H1 (cell line): ENCODE results near the gene SYT2. TPM values are rescaled to one million over a fixed set of nuclear protein-coding genes. Genes with fewer than 3 reads are reported as not detected.

Experiments
- CTCF ChIA-PET: fragments of 300-600 bp; sonication (Branson Sonifier 250); formaldehyde crosslinking; loops from one replicate; lab custom pipeline; 2021; ENCODE audit not compliant: partially characterized antibody; lab: Charles Lee
- POLR2A ChIA-PET: fragments of 300-600 bp; sonication (Branson Sonifier 250); formaldehyde crosslinking; loops from one replicate; lab custom pipeline; 2021; ENCODE audit warnings: inconsistent platforms; ENCODE audit not compliant: partially characterized antibody; lab: Charles Lee
- DNase-seq, 2 experiments: peaks; one replicate each; pipeline versions ENCODE4 v3.0.0 to v3.0.0-alpha.2; 2010 to 2022; ENCODE audit warnings: low spot score in 2 of 2, low read depth in 1 of 2, mixed read lengths in 1 of 2
- FAIRE-seq: peaks from 2 replicates; lab custom pipeline; 2011; peaks lifted over from hg19 to GRCh38; lab: Jason Lieb, UNC
- H2AFZ ChIP-seq: 2 replicates; pipeline ENCODE4 v1.8.1; 2012; ENCODE audit warnings: low read length, inconsistent platforms
- H2AK5ac ChIP-seq: 2 replicates; pipeline ENCODE4 v1.6.1; 2013; ENCODE audit warnings: low read depth, low read length
- H2BK120ac ChIP-seq: replicated peaks from 2 replicates; pipeline ENCODE3; 2013; ENCODE audit warnings: low read depth, low read length, inconsistent platforms
- H2BK12ac ChIP-seq: 2 replicates; pipeline ENCODE4 v1.6.1; 2013; ENCODE audit warnings: low read depth, low read length
- H2BK15ac ChIP-seq: 2 replicates; pipeline ENCODE4 v1.6.1; 2013; ENCODE audit warnings: low read length
- H2BK20ac ChIP-seq: 2 replicates; pipeline ENCODE4 v1.6.1; 2013; ENCODE audit warnings: low read length
- H2BK5ac ChIP-seq: 2 replicates; pipeline ENCODE4 v1.6.1; 2013; ENCODE audit warnings: low read depth, low read length
- H3K14ac ChIP-seq: 2 replicates; pipeline ENCODE4 v1.6.1; 2013; ENCODE audit warnings: inconsistent platforms; ENCODE audit not compliant: insufficient read length
- H3K18ac ChIP-seq: 2 replicates; pipeline ENCODE4 v1.6.1; 2013; ENCODE audit warnings: low read length; ENCODE audit errors: extremely low read depth
- H3K23ac ChIP-seq: 2 replicates; pipeline ENCODE4 v1.6.1; 2013; ENCODE audit warnings: inconsistent platforms; ENCODE audit not compliant: insufficient read length
- H3K23me2 ChIP-seq: 2 replicates; pipeline ENCODE4 v1.6.1; 2013; ENCODE audit warnings: low read depth, low read length
- H3K27ac ChIP-seq: 2 replicates; pipeline ENCODE4 v1.6.1; 2011; ENCODE audit warnings: low read depth, low read length, inconsistent platforms
- H3K27me3 ChIP-seq, 4 experiments: replicated peaks in 1 of 4; 1 replicate in 1 of 4; 2 replicates in 3 of 4; pipeline versions ENCODE4 v1.6.1 to v1.8.1; 2011 to 2013; ENCODE audit warnings: low read length in 3 of 4, mild to moderate bottlenecking in 3 of 4, inconsistent platforms in 2 of 4, mixed read lengths in 2 of 4, moderate library complexity in 1 of 4; ENCODE audit not compliant: control insufficient read depth in 3 of 4, insufficient read depth in 3 of 4; ENCODE audit errors: extremely low read depth in 1 of 4
- H3K36me3 ChIP-seq, 4 experiments: 2 replicates each; pipeline versions ENCODE4 v1.6.1 to v1.8.1; 2011 to 2013; ENCODE audit warnings: mild to moderate bottlenecking in 4 of 4, low read length in 3 of 4, moderate library complexity in 2 of 4, control low read depth in 1 of 4, inconsistent platforms in 1 of 4; ENCODE audit not compliant: insufficient read depth in 4 of 4, control insufficient read depth in 2 of 4
- H3K4ac ChIP-seq: replicated peaks from 2 replicates; pipeline ENCODE3; 2013; ENCODE audit warnings: low read length, low read depth, mixed read lengths, inconsistent platforms; ENCODE audit not compliant: insufficient read length
- H3K4me1 ChIP-seq, 4 experiments: replicated peaks in 1 of 4; 1 replicate in 1 of 4; 2 replicates in 3 of 4; pipeline versions ENCODE4 v1.6.1 to v1.8.1; 2011 to 2013; ENCODE audit warnings: low read length in 3 of 4, inconsistent platforms in 2 of 4, mixed read lengths in 1 of 4; ENCODE audit not compliant: insufficient read depth in 4 of 4, control insufficient read depth in 3 of 4
- H3K4me2 ChIP-seq, 2 experiments: 2 replicates each; pipeline versions ENCODE4 v1.6.1 to v1.8.1; 2011 to 2013; ENCODE audit warnings: low read depth in 2 of 2, low read length in 2 of 2, control low read depth in 1 of 2, inconsistent platforms in 1 of 2, mild to moderate bottlenecking in 1 of 2; ENCODE audit not compliant: insufficient read depth in 1 of 2
- H3K4me3 ChIP-seq, 4 experiments: fragments of 200-600, 300-600 bp in 1 of 4; sonication (generic), shearing (Covaris generic), sonication (Bioruptor Twin) in 1 of 4; 2 replicates each; pipeline versions ENCODE4 v1.5.1 to v1.8.1; 2011 to 2016; ENCODE audit warnings: low read length in 4 of 4, low read depth in 3 of 4, control low read depth in 2 of 4, inconsistent platforms in 2 of 4, mild to moderate bottlenecking in 2 of 4, mixed read lengths in 1 of 4, moderate library complexity in 1 of 4; ENCODE audit not compliant: insufficient read depth in 2 of 4; ENCODE audit errors: extremely low read depth in 1 of 4
- H3K56ac ChIP-seq: replicated peaks from 2 replicates; pipeline ENCODE3; 2013; ENCODE audit warnings: low read depth, mild to moderate bottlenecking, mixed read lengths, low read length, inconsistent platforms; ENCODE audit not compliant: insufficient read length
- H3K79me1 ChIP-seq: 2 replicates; pipeline ENCODE4 v1.6.1; 2013; ENCODE audit warnings: low read depth, low read length, control low read depth
- H3K79me2 ChIP-seq, 2 experiments: 2 replicates each; pipeline versions ENCODE4 v1.6.1 to v1.8.1; 2012 to 2013; ENCODE audit warnings: low read length in 2 of 2, mild to moderate bottlenecking in 2 of 2, inconsistent platforms in 1 of 2; ENCODE audit not compliant: insufficient read depth in 2 of 2, control insufficient read depth in 1 of 2
- H3K9ac ChIP-seq, 4 experiments: replicated peaks in 1 of 4; 1 replicate in 1 of 4; 2 replicates in 3 of 4; pipeline versions ENCODE4 v1.6.1 to v1.8.1; 2011 to 2013; ENCODE audit warnings: low read depth in 3 of 4, low read length in 3 of 4, control low read depth in 2 of 4, mild to moderate bottlenecking in 2 of 4, moderate library complexity in 2 of 4, inconsistent platforms in 1 of 4; ENCODE audit errors: extremely low read depth in 1 of 4
- H3K9me3 ChIP-seq, 2 experiments: 2 replicates each; pipeline versions ENCODE4 v1.6.1 to v1.8.1; 2012 to 2013; ENCODE audit warnings: mild to moderate bottlenecking in 2 of 2, moderate library complexity in 2 of 2, control low read depth in 1 of 2, inconsistent platforms in 1 of 2, low read depth in 1 of 2, low read length in 1 of 2, mixed read lengths in 1 of 2; ENCODE audit not compliant: insufficient read depth in 2 of 2
- H4K20me1 ChIP-seq, 2 experiments: replicated peaks in 1 of 2; 2 replicates each; pipeline versions ENCODE3 to v1.8.1; 2011 to 2013; ENCODE audit warnings: inconsistent platforms in 2 of 2, low read length in 2 of 2, mild to moderate bottlenecking in 1 of 2; ENCODE audit not compliant: insufficient read depth in 2 of 2, control insufficient read depth in 1 of 2
- H4K5ac ChIP-seq: 2 replicates; pipeline ENCODE4 v1.6.1; 2013; ENCODE audit warnings: low read length, low read depth, mixed read lengths, inconsistent platforms; ENCODE audit not compliant: insufficient read length
- H4K8ac ChIP-seq: 2 replicates; pipeline ENCODE4 v1.8.0; 2013; ENCODE audit warnings: mild to moderate bottlenecking, moderate library complexity, low read length, inconsistent platforms; ENCODE audit not compliant: insufficient read depth; ENCODE audit errors: extremely low read depth
- H4K91ac ChIP-seq: replicated peaks from 2 replicates; pipeline ENCODE3; 2013; ENCODE audit warnings: low read length, mixed read lengths, inconsistent platforms; ENCODE audit not compliant: insufficient read length
- CBX5 ChIP-seq: fragments of 300-800, 300-1000 bp; sonication (generic); IDR thresholded peaks from 2 replicates; pipeline ENCODE4 v1.7.1; 2016; ENCODE audit warnings: antibody characterized with exemption, low read length, low read depth
- CBX8 ChIP-seq: fragments of 300-800, 300-1000 bp; sonication (generic); IDR thresholded peaks from 2 replicates; pipeline ENCODE4 v1.7.1; 2016; ENCODE audit warnings: low read depth, low read length, borderline replicate concordance
- EZH2 ChIP-seq: fragments of 200-600 bp; sonication (generic); IDR thresholded peaks from 2 replicates; pipeline ENCODE4 v1.7.1; 2012; ENCODE audit warnings: low read depth, mild to moderate bottlenecking, moderate library complexity, low read length, inconsistent platforms; ENCODE audit not compliant: severe bottlenecking
- FOSL1 ChIP-seq: IDR thresholded peaks from 2 replicates; pipeline ENCODE4 v1.6.1; 2011; ENCODE audit warnings: mild to moderate bottlenecking, low read depth, low read length, moderate library complexity; ENCODE audit not compliant: insufficient read depth
- GTF2F1 ChIP-seq: IDR thresholded peaks from 2 replicates; pipeline ENCODE4 v1.6.1; 2012; ENCODE audit warnings: low read depth, low read length, improper control_type of control experiment, borderline replicate concordance
- KDM5A ChIP-seq: fragments of 200-600 bp; IDR thresholded peaks from 2 replicates; pipeline ENCODE4 v1.7.1; 2012; ENCODE audit warnings: mild to moderate bottlenecking, low read length, inconsistent platforms, mixed read lengths
- POLR2AphosphoS5 ChIP-seq: IDR thresholded peaks from 2 replicates; pipeline ENCODE4 v1.6.1; 2011; ENCODE audit warnings: low read depth, low read length
- SP4 ChIP-seq: IDR thresholded peaks from 2 replicates; pipeline ENCODE4 v1.6.1; 2012; ENCODE audit warnings: low read length, inconsistent platforms
- TAF7 ChIP-seq: optimal IDR thresholded peaks from 2 replicates; pipeline ENCODE3; 2011; ENCODE audit warnings: low read depth, mild to moderate bottlenecking, inconsistent platforms, low read length, moderate library complexity, borderline replicate concordance
- TBP ChIP-seq: IDR thresholded peaks from 2 replicates; pipeline ENCODE4 v1.6.1; 2011; ENCODE audit warnings: low read depth, low read length, improper control_type of control experiment
- YY1 ChIP-seq: IDR thresholded peaks from 2 replicates; pipeline ENCODE4 v1.6.1; 2011; ENCODE audit warnings: low read depth, mild to moderate bottlenecking, low read length
- WGBS, 2 experiments: shearing (Covaris generic) in 1 of 2; methylation state at CpG; one replicate each; pipeline versions ENCODE4 v1.1.6 to v1.1.7; 2013 to 2015; ENCODE audit warnings: low lambda C conversion rate in 2 of 2, mixed read lengths in 2 of 2, inconsistent platforms in 1 of 2, low coverage in 1 of 2, missing lambda C conversion rate in 1 of 2; ENCODE audit not compliant: insufficient replicate concordance in 2 of 2, insufficient coverage in 1 of 2, insufficient read length in 1 of 2; ENCODE audit errors: extremely low coverage in 1 of 2, missing lambda C conversion rate in 1 of 2; 5-methylcytosine and 5-hydroxymethylcytosine counted together
- polyA plus RNA-seq, 7 experiments: library from polyadenylated mRNA; depleted of rRNA in 3 of 7; stranded (reverse) in 5 of 7; unstranded in 2 of 7; fragments of >200 nt in 5 of 7; fragments of 200-250 nt in 2 of 7; gene quantifications; 1 replicate in 5 of 7; 2 replicates in 1 of 7; 4 replicates in 1 of 7; pipeline versions ENCODE4 v1.2.1 to v1.2.3, GENCODE V29; 2011 to 2013; ENCODE audit warnings: missing spikeins in 2 of 7, mixed read lengths in 2 of 7
- total RNA-seq: library from RNA; stranded (reverse); fragmentation: NEBNext Ultra II Directional; extraction: Animal tissue kit (Norgen Biotek cat#: 25700); gene quantifications from 2 replicates; pipeline ENCODE4 v1.2.1, GENCODE V29; 2021

Gene SYT2
- total and polyA plus RNA-seq, 2 of the 8 experiments (the other 6 are each of a cell fraction or from before 2014, with no cell fraction given): 2.8 to 11.0 TPM

GRCh38 chr1:202563818-202564217 is 146.4 kb downstream of the SYT2 start:
- no peaks in the 10 kb centered on the region for H3K79me2 ChIP-seq
- no peak overlapping the region for H3K27ac ChIP-seq
- no peak overlapping the region for H4K91ac ChIP-seq
- H3K18ac ChIP-seq: no peak overlapping the region
- peaks cover 9 to 33% (median 17%) of the 10 kb centered on the region in 4 experiments; a peak in 6 of 7 replicates for H3K4me1 ChIP-seq
- no peaks in the 10 kb centered on the region for H4K20me1 ChIP-seq
- H2AFZ ChIP-seq: no peak overlapping the region
- H3K9ac ChIP-seq: no peak overlapping the region
- H2BK120ac ChIP-seq: no peak overlapping the region
- H3K36me3 ChIP-seq: no peaks in the 10 kb centered on the region
- H3K4me2 ChIP-seq: no peak overlapping the region
- H3K4me3 ChIP-seq: no peak overlapping the region
- no peak overlapping the region for H4K8ac ChIP-seq
- WGBS, 2 experiments: 88% methylated on average over 1 of the region's 1 CpG; no CpG with 5 or more reads in 1 of the 2 experiments
- FAIRE-seq (no peak), DNase-seq (no peak)
- H2BK12ac ChIP-seq: no peak overlapping the region
- no peaks in the 10 kb centered on the region for H3K79me1 ChIP-seq
- CTCF ChIA-PET: interaction anchor here (1.1 to 2.9 kb wide), 3 partner anchors 10 to 58 kb away, joined by 3 to 14 read pairs (median 7); no protein-coding TSS in a partner anchor
- POLR2A ChIA-PET: no interaction called here
- H3K56ac ChIP-seq: no peak overlapping the region
- no peak overlapping the region for H4K5ac ChIP-seq
- H3K23me2 ChIP-seq: no peaks in the 10 kb centered on the region
- no peak overlapping the region for H3K4ac ChIP-seq
- no peaks in the 10 kb centered on the region for H3K9me3 ChIP-seq
- TF ChIP-seq TBP (no peak), POLR2AphosphoS5 (no peak), YY1 (no peak), CBX5 (no peak), CBX8 (no peak), TAF7 (no peak), FOSL1 (no peak), GTF2F1 (no peak), SP4 (no peak), EZH2 (no peak), KDM5A (no peak)
- H2AK5ac ChIP-seq: no peak overlapping the region
- no peak overlapping the region for H3K23ac ChIP-seq
- no peak overlapping the region for H2BK20ac ChIP-seq
- no peaks in the 10 kb centered on the region for H3K27me3 ChIP-seq
- H3K14ac ChIP-seq: no peak overlapping the region
- H2BK5ac ChIP-seq: no peak overlapping the region
- H2BK15ac ChIP-seq: no peak overlapping the region
